Right atrium auricular region (tissue), 2 donors: Measurements from ENCODE around the gene DCAF5. TPM values are rescaled to one million over a fixed set of nuclear protein-coding genes. Genes with fewer than 3 reads are reported as not detected.

Experiments used
- DNase-seq: peaks from one replicate; pipeline ENCODE4 v3.0.0-alpha.2; 2019; ENCODE audit warnings: low spot score
- H3K27ac ChIP-seq, 2 donors: fragments of 200-600 bp; sonication (generic); 1 replicate in 1 of 2; 2 replicates in 1 of 2; pipeline ENCODE4 v1.5.1; 2016 to 2019
- H3K27me3 ChIP-seq, 2 donors: fragments of 200-600 bp; sonication (generic); one replicate each; pipeline versions ENCODE4 v1.5.1 to v1.6.0; 2017 to 2019
- H3K36me3 ChIP-seq: fragments of 200-600 bp; sonication (generic); one replicate; pipeline ENCODE4 v1.5.1; 2016
- H3K4me1 ChIP-seq, 2 donors: fragments of 200-600 bp; sonication (generic); one replicate each; pipeline versions ENCODE4 v1.5.1 to v1.6.0; 2017 to 2019
- H3K4me3 ChIP-seq, 2 donors: fragments of 200-600 bp; sonication (generic); 1 replicate in 1 of 2; 2 replicates in 1 of 2; pipeline ENCODE4 v1.5.1; 2017 to 2019; ENCODE audit warnings: mild to moderate bottlenecking in 1 of 2, moderate library complexity in 1 of 2
- H3K9me3 ChIP-seq, 2 donors: fragments of 200-600 bp; sonication (generic); one replicate each; pipeline ENCODE4 v1.5.1; 2019
- CTCF ChIP-seq, 2 donors: fragments of 200-600 bp; sonication (generic); IDR thresholded peaks; one replicate each; pipeline ENCODE4 v1.5.1; 2019; ENCODE audit warnings: antibody characterized with exemption in 2 of 2
- total RNA-seq, 2 donors: library from RNA; depleted of rRNA; stranded (reverse); fragments of >200 nt; gene quantifications; one replicate each; pipeline ENCODE4 v1.1.0, GENCODE V29; 2016

The DCAF5 gene
- total RNA-seq, 2 donors from 2014 or later: 33.1 to 38.8 TPM

- Histone ChIP-seq H3K9me3 (no peaks in the 10 kb centered on the region), H3K4me1 (peaks cover 0 to 14% of the 10 kb centered on the region in 2 donors), H3K27me3 (no peaks in the 10 kb centered on the region), H3K27ac (no peak overlapping the region), H3K36me3 (no peaks in the 10 kb centered on the region), H3K4me3 (no peak overlapping the region)
- TF ChIP-seq CTCF (IDR thresholded peaks at IDR 0.05): no peak
- no peak for DNase-seq
These were observed 149.3 kb downstream of the DCAF5 start for GRCh38 chr14:69003626-69004025.

- no peak overlapping the region for H3K4me3 ChIP-seq
- no peak for DNase-seq
- no peaks in the 10 kb centered on the region for H3K27me3 ChIP-seq
- no peaks in the 10 kb centered on the region for H3K9me3 ChIP-seq
- TF ChIP-seq CTCF (IDR thresholded peaks at IDR 0.05): peak in 1 of 2 donors; percentile 57
- no peak overlapping the region for H3K27ac ChIP-seq
- no peaks in the 10 kb centered on the region for H3K36me3 ChIP-seq
- H3K4me1 ChIP-seq: peaks cover 0 to 11% of the 10 kb centered on the region in 2 donors
These were observed 150.8 kb downstream of the DCAF5 start for GRCh38 chr14:69002069-69002468.

- Histone ChIP-seq H3K4me1 (peaks cover 0 to 11% of the 10 kb centered on the region in 2 donors), H3K4me3 (no peak overlapping the region), H3K9me3 (no peaks in the 10 kb centered on the region), H3K27me3 (no peaks in the 10 kb centered on the region), H3K36me3 (no peaks in the 10 kb centered on the region), H3K27ac (no peak overlapping the region)
- DNase-seq: no peak
- no peak for TF ChIP-seq CTCF (IDR thresholded peaks at IDR 0.05)
These were observed 151.5 kb downstream of the DCAF5 start for GRCh38 chr14:69001375-69001774.

Other genes with a start within 250 kb of the DCAF5 start
- 100 to 1,000 TPM; 170 to 316 TPM for gene ACTN1, start 173.8 kb downstream of the DCAF5 start, total RNA-seq
- gene EXD2, start 38.4 kb upstream of the DCAF5 start, total RNA-seq: 10 to 100 TPM; 14.6 to 16.7 TPM
- 10 to 100 TPM; 17.9 to 56.8 TPM for gene GALNT16, start 107.0 kb upstream of the DCAF5 start, total RNA-seq
- 10 to 100 TPM; 47.1 to 55.1 TPM for gene ERH, start 245.2 kb upstream of the DCAF5 start, total RNA-seq
- 10 to 100 TPM; 29.3 to 37.5 TPM for gene SLC39A9, start 245.6 kb upstream of the DCAF5 start, total RNA-seq